Measurements from ENCODE around the gene JARID2. TPM values are rescaled to one million over a fixed set of nuclear protein-coding genes. Genes with fewer than 3 reads are reported as not detected.

Gene JARID2
- total and polyA plus RNA-seq, 2 of the 8 experiments (the other 6 are each of a cell fraction or from before 2014, with no cell fraction given) = 60.1 to 239 TPM

- H3K27ac ChIP-seq (ENCODE audit: low read depth, low read length) = no peak overlapping the region
- H2BK20ac ChIP-seq (ENCODE audit: low read length) = no peak overlapping the region
- WGBS, 2 experiments (ENCODE audit: extremely low coverage in 1 of 2, insufficient coverage in 1 of 2, insufficient read length in 1 of 2, insufficient replicate concordance in 2 of 2, low coverage in 1 of 2, low lambda C conversion rate in 2 of 2, missing lambda C conversion rate in 1 of 2) = 73% methylated on average over 3 of the region's 3 CpGs; no CpG with 5 or more reads in 1 of the 2 experiments
- H3K4me2 ChIP-seq (ENCODE audit: insufficient read depth in 1 of 2, low read depth in 2 of 2, low read length in 2 of 2) = no peak overlapping the region; a peak in 1 of 4 replicates
- no peak overlapping the region for H3K9ac ChIP-seq (replicated peaks in 1 of 4; ENCODE audit: extremely low read depth in 1 of 4, low read depth in 3 of 4, low read length in 3 of 4)
- POLR2A ChIA-PET (ENCODE audit: partially characterized antibody) = interaction anchor here (0.7 to 1.9 kb wide), 2 partner anchors 10 to 23 kb away, joined by 3 to 4 read pairs; no protein-coding TSS in a partner anchor
- DNase-seq (ENCODE audit: low read depth in 1 of 2, low spot score in 2 of 2) (no peak), FAIRE-seq (no peak)
- no peak overlapping the region for H3K18ac ChIP-seq (ENCODE audit: extremely low read depth, low read length)
- peaks cover 7 to 23% (median 14%) of the 10 kb centered on the region in 4 experiments for H3K4me1 ChIP-seq (replicated peaks in 1 of 4; ENCODE audit: control insufficient read depth in 3 of 4, insufficient read depth in 4 of 4, low read length in 3 of 4)
- H3K23me2 ChIP-seq (ENCODE audit: low read depth, low read length) = no peaks in the 10 kb centered on the region
- peaks cover 36 to 69% of the 10 kb centered on the region in 2 experiments for H4K20me1 ChIP-seq (replicated peaks in 1 of 2; ENCODE audit: control insufficient read depth in 1 of 2, insufficient read depth in 2 of 2, low read length in 2 of 2)
- H3K36me3 ChIP-seq (ENCODE audit: control insufficient read depth in 2 of 4, insufficient read depth in 4 of 4, low read length in 3 of 4) = peaks cover 0 to 1% (median 0%) of the 10 kb centered on the region in 4 experiments; a peak in 1 of 8 replicates
- H2AFZ ChIP-seq (ENCODE audit: low read length) = no peak overlapping the region
- no peak overlapping the region for H3K23ac ChIP-seq (ENCODE audit: insufficient read length)
- H3K4me3 ChIP-seq (ENCODE audit: extremely low read depth in 1 of 4, insufficient read depth in 2 of 4, low read depth in 3 of 4, low read length in 4 of 4) = no peak overlapping the region
- no peak overlapping the region for H3K4ac ChIP-seq (replicated peaks; ENCODE audit: insufficient read length, low read depth, low read length)
- peaks cover 78 to 100% of the 10 kb centered on the region in 2 experiments for H3K79me2 ChIP-seq (ENCODE audit: control insufficient read depth in 1 of 2, insufficient read depth in 2 of 2, low read length in 2 of 2)
- no peak overlapping the region for H2BK15ac ChIP-seq (ENCODE audit: low read length)
- H4K91ac ChIP-seq (replicated peaks; ENCODE audit: insufficient read length, low read length) = no peak overlapping the region
- no peaks in the 10 kb centered on the region for H3K9me3 ChIP-seq (ENCODE audit: insufficient read depth in 2 of 2, low read depth in 1 of 2, low read length in 1 of 2)
- H4K8ac ChIP-seq (ENCODE audit: extremely low read depth, insufficient read depth, low read length) = no peak overlapping the region
- no peak overlapping the region for H2BK12ac ChIP-seq (ENCODE audit: low read depth, low read length)
- H3K79me1 ChIP-seq (ENCODE audit: low read depth, low read length) = peaks cover under 1% of the 10 kb centered on the region
- no peak overlapping the region for H2AK5ac ChIP-seq (ENCODE audit: low read depth, low read length)
- no peak overlapping the region for H3K56ac ChIP-seq (replicated peaks; ENCODE audit: insufficient read length, low read depth, low read length)
- no peak overlapping the region for H3K14ac ChIP-seq (ENCODE audit: insufficient read length)
- H2BK120ac ChIP-seq (replicated peaks; ENCODE audit: low read depth, low read length) = no peak overlapping the region
- no peak overlapping the region for H2BK5ac ChIP-seq (ENCODE audit: low read depth, low read length)
- H4K5ac ChIP-seq (ENCODE audit: insufficient read length, low read depth, low read length) = no peak overlapping the region
- H3K27me3 ChIP-seq (replicated peaks in 1 of 4; ENCODE audit: control insufficient read depth in 3 of 4, extremely low read depth in 1 of 4, insufficient read depth in 3 of 4, low read length in 3 of 4) = no peaks in the 10 kb centered on the region
- CTCF ChIA-PET (ENCODE audit: partially characterized antibody) = interaction anchor here (0.6 to 1.2 kb wide), 4 partner anchors 46 to 406 kb away, joined by 3 to 4 read pairs (median 3); no protein-coding TSS in a partner anchor
- TF ChIP-seq CREB1 (IDR thresholded peaks at IDR 0.05) (no peak), MAFK (IDR thresholded peaks at IDR 0.05; ENCODE audit: low read depth, low read length) (no peak), TAF1 (IDR thresholded peaks at IDR 0.05; ENCODE audit: low read depth, low read length) (no peak), NRF1 (IDR thresholded peaks at IDR 0.05; ENCODE audit: low read depth, low read length) (no peak), MAX (IDR thresholded peaks at IDR 0.05) (no peak), RFX5 (IDR thresholded peaks at IDR 0.05; ENCODE audit: borderline replicate concordance, low read depth, low read length) (no peak), ZNF274 (IDR thresholded peaks at IDR 0.05; ENCODE audit: borderline replicate concordance, extremely low read depth, low read length) (no peak)
Observed at GRCh38 chr6:15344192-15344519, 98.3 kb downstream of the JARID2 start.
